ENCODE measurements around the gene NFIB.

- TF ChIP-seq EZH2phosphoT487 (IDR thresholded peaks at IDR 0.05; ENCODE audit: borderline replicate concordance, low read depth) (no peak), NRF1 (IDR thresholded peaks at IDR 0.05; ENCODE audit: low read depth, low read length) (no peak), CTCF (IDR thresholded peaks at IDR 0.05) (no peak), JUND (IDR thresholded peaks at IDR 0.05) (no peak)
Observed at GRCh38 chr9:14151451-14151850, 162.5 kb downstream of the NFIB start.

All from SK-N-SH (cell line).